Transverse colon (tissue), 3 donors: ENCODE results near the gene FLYWCH2.

ENCODE experiments used
- CTCF ChIP-seq, 5 experiments: fragments of 200-600 bp in 3 of 5; fragments of 450-650 bp in 2 of 5; sonication (generic) in 3 of 5; IDR thresholded peaks; 1 replicate in 2 of 5; 2 replicates in 3 of 5; pipeline ENCODE4 v1.5.1; 2016 to 2017; ENCODE audit warnings: antibody characterized with exemption in 5 of 5, inconsistent platforms in 3 of 5, mild to moderate bottlenecking in 2 of 5, moderate library complexity in 1 of 5
- EP300 ChIP-seq: sonication (generic); formaldehyde crosslinking; IDR thresholded peaks from one replicate; pipeline ENCODE4 v1.6.1; 2017; ENCODE audit warnings: antibody characterized with exemption, low read depth
- POLR2A ChIP-seq: fragments of 450-650 bp; IDR thresholded peaks from one replicate; pipeline ENCODE4 v1.6.1; 2016; ENCODE audit warnings: antibody characterized with exemption, mild to moderate bottlenecking, moderate library complexity

GRCh38 chr16:2946649-2947048 is 63.6 kb downstream of the FLYWCH2 start:
- TF ChIP-seq CTCF (IDR thresholded peaks at IDR 0.05) (no peak), POLR2A (no peak), EP300 (no peak)
